Kidney glomerular epithelial cell (primary cell): ENCODE results near the gene AGPAT4.
A peak's percentile ranks its signal among the peaks of the same experiment; 100 is the strongest.
"Not testable (repeated sequence)": the region's sequence is repeated elsewhere in the genome, so short reads cannot be mapped to it uniquely, and the experiment has no call there.

ENCODE experiments used
- DNase-seq: peaks from one replicate; lab custom pipeline; 2025; lab: John Stamatoyannopoulos, UW

Gene AGPAT4

DNA sequence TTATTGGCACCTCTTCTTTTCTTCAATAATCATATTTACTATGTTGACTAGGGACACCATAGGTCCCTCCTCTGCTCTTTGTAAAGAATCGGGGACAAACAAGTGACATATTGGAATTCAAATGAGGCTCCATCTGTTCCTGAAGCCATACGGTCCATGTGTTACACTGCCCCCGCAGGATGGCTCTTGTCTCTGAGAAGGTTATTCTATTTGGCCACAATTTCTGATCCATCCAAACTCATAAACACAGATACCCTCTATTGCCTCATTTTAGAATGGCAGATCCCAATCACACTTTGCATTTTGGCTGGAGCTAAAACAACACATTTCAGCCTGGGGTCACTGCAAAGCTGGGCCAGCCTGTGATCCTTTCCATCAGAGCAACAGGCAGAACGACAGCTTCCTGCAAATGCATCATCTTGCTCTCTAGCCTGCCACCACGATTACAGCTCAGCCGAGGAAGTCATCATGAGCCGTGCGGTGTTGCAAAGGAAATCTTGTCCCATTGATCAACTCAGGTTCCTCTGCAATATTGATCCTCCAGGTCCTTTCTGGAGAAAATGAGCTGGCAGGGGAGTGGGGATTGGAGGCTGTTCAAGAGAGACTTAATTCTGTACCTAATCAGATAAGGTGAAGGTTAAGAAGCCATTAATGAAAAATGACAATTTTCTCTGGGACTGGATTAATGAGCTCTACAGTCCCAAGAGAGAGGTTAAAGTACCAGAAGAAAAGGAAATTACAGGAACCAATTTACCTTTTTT is 73.1 kb downstream of the AGPAT4 start:
- no peak for DNase-seq

DNA sequence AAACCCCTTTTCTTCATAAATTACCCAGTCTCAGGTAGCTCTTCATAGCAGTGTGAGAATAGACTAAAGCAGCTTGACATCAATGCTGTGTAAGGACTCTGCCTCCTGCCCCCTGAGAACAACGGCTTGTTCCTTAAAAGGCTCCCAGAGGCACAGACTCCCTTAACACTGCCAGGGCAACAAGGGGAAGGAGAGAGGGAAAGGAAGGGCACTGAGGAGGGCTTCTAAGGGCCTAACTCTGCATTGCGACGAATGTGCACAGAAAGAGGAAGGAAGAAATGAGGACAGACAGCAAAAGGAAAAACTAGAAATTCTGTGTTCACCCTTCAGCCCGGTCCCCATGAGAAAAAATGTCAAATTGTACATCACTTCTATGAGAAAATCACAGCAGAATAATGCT is 74.0 kb downstream of the AGPAT4 start:
- no peak for DNase-seq

DNA sequence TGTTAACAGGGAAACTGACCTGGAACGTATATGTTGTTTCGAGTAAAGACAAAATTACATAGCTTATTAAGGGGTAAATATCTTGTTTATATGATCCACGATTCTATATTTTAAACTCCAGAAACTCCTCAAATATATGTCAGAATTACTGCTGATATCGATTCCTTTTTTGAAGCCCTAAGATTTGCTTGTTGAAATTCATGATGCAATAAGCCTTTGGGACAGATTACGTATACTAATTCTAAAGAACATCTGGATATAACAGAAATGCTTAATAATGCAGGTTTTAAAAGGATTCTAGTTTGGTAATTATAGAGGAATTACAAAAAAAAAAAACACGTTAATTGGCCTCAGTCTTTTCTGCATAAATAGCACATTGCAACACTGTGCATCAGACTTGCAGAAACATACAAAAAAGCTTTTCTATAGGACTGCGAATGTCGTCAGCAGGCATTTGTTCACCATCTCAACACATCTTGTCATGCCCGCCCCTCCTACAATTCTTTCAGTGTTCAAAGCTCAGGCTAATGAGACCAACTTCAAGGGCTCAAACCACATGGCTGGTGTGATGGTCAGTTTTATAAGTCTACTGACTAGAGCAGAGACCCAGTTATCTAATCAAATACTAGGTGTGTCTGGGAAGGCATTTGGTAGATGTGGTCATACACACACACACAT is 74.9 kb downstream of the AGPAT4 start:
- no peak for DNase-seq

DNA sequence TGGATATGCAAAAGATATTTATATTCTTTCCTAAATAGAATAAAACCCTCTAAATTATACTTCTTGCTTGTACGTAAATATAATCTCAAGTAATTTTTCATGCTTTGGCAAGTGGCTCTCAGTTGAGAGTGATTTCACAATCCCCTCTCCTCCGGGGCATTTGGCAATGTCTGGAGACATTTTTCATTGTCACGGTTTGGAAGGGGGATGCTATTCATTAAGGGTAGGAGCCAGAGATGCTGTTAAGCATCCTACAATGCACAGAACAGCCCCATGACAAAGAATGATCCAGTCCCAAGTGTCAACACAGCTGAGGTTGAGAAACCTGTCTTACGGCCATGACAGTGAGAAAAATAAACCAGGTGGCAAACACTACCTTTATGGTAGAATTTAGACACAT is 75.7 kb downstream of the AGPAT4 start:
- no peak for DNase-seq

DNA sequence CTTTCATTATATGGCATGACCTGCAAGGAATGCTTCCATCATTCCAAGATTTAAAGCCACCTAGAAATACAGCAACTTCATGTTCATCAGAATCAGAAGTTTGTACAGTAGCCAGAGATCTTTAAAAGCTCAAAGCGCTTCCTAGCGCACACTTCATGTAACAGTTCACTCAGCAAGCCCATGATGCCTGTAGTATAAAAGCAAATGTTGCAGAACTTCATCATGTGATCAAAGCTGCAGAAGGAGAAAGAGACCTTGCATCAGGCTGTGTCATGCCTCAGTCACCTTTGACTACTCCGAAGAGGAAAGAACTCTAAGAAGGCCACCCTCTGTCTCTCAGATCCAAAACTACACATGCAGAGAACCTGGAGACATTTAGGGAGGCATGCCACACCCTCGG is 78.5 kb downstream of the AGPAT4 start:
- no peak for DNase-seq

DNA sequence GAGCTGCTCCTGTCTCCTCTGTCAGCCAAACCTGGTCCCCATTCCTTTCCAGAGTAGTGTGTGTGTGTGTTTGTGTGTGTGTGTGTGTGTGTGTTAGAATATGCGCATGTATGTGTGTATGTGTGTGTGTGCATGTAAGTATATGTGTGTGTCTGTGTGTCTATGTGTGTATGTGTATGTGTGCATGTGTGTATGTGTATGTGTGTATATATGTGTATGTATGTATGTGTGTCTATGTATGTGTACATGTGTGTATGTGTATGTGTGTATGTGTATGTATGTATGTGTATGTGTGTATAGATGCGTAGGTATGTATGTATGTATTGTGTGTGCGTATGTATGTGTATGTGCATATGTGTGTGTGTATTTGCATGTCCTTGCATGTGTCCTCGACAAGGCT is 79.5 kb downstream of the AGPAT4 start:
- DNase-seq = no peak

DNA sequence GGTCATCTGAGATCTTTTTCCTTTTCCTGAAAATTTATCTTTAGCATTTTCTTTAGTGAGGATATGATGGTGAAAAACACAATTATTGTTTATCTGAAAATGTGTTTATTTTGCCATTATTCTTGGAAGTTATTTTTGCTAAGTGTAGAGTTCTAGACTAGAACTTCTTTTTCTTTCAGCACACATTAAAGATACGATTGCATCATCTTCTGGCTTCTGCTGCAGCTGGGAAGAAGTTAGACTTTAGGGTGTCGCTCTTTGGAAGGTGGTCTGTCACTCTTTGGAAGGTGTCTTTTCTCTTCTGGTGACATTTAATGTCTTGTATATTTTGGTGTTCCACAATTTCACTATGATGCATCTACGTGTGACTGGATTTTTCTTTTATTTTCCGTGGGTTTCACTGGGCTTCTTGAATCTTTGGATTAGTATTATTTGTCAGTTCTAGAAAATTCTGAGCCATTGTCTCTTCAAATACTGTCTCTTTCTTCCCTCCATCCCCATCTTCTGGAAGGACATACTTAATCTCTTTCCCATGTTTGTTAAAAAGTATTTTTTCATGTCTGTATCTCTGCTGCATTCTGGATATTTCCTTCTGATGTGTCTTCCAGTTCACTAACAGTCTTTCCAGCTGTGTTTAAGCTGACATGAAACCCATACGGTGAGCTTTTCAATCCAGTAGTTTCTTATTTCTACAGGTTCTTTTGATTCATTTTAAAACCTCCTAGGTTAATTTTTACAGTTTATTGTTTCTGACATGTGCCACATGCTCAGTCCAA is 81.0 kb downstream of the AGPAT4 start:
- no peak for DNase-seq

DNA sequence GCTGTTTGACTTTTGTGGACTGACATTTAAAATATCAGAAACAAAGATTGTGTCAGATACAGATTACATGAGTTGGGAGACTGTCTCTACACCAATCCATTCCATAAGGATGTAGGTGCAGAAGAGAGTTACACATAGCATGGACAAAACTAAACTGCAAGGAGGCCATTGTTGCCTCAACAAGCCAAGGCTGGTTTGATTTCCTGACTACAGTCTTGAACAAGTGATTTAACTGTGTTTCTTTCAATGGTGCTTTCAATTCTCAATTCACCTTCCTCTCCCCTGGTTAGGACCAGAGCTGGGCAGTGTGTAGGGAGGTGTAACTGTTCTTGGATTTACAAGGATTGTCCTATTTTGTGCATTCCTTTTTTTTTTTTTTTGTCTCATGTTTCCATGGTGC is 82.2 kb downstream of the AGPAT4 start:
- DNase-seq = no peak

DNA sequence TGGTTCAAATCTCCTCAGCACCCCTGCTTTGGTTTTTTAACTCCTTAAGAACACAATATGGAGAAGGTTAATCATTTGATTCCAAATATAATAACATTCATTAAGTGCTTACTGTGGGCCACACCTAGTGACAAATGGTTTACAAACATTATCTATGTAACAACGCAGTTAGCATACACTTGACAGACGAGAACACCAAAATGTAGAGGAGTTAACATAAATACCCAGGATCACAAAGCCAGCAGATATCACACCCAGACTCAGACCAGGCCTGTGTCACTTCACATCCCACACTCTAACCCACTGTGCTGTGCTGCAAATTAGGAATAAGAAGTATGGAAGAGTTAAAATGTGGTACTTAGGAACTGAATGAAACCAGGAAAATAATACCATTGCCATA is 82.9 kb downstream of the AGPAT4 start:
- no peak for DNase-seq

DNA sequence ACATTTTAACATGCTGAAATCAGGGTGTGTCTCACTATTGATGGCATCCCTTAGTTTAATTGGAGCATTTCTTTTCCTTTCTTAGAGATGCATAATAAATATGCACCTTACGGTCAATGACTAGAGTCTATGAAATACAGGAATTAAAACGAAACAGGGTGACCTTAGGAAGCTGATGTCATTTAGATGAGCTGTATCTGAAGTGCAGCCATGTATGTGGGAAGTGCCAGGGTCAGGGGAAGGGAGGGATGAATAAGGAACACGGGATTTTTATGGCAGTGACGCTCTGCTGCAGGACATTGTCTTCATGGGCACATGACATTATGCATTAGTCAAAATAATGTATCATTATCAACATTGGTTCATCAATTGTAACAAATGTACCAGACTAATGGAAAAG is 84.0 kb downstream of the AGPAT4 start:
- peak; percentile 1 for DNase-seq

DNA sequence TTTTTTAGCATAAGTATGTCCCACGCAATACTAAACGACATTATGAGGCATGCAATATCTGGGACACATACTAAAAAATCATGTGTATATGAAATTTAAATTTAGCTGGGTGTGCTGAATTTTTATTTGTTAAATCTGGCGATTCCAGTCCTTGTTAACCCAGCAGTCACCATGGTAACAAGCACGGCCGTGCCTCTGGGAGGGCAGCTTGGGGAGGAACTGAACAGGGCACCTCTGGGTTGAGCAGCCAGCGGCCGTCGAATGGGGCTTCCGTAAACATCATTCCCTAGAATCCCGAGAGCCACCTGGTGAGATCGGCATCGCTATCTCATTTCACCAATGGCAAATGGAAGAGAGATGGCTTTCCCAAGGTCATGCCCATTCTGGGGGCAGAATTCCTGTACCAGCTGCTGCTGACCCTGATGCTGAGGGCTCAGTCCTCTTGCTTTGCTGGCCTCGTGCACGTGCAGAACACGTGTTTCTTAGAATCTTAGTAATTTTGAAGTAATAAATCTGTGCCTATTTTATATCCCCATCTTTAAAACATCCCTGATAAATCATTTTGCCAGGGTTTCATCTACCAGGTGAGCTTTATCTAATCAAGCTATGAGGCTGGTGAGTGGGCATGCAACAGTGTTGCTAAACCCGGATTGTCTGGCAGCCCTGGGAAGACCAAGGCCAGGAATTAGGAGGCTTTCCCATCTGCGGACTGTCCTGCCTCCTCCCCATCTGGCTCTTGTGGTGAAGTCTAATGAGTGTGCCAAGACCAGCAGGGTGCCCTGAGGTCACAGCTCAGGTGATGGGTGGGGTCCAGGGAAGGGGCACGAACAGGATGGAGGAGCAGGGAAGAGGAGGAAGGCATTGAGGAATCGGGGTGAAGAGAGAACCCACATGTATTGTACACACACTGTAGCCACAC is 85.1 kb downstream of the AGPAT4 start:
- no peak for DNase-seq

DNA sequence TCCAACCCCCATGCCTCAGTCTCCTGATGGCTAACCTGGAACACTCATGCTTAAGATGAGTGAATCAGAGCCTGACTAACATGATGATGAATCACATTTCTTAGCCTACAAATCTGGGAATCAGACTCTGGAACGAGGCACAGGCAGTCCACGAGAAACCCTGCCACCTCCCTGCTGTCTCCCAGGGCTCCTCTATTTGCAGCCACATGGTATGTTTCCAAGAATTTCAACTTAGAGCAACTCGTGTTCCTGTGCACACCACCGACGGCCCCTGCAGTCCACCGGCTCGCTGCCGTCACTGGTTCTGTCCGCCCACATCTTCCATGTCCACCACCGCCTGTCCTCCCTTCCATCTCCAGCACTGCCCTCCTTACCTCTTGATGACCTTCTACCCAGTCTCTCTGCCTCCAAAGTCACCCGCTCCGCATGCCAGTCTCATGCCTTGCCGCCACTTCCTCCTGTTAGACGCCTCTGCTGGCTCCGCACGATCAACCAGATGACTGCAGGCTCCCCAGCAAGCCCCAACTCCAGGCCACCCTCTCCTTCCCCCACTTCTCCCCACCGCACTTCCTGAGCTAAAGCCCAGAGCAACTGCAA is 87.6 kb downstream of the AGPAT4 start:
- peak; percentile 91 for DNase-seq

DNA sequence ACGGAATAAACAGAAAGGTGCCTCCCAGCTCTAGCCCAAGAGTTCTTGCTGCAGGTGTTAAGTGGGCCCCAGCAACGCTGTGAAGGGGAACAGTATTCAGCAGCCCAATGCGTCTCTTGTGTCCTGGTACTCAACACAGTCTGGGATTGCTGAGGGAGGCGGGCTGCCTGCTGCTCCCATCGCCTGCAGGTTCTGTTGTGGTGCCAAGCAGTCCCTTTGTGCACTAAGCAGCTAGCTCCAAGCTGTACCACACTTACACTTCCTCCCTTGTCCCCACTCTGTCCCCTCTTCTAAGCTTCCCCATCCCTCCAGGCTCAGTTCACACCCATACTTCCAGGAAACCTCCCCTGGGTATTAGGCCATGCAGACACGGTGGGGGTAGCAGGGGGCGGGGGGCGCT is 92.7 kb downstream of the AGPAT4 start:
- DNase-seq = no peak

DNA sequence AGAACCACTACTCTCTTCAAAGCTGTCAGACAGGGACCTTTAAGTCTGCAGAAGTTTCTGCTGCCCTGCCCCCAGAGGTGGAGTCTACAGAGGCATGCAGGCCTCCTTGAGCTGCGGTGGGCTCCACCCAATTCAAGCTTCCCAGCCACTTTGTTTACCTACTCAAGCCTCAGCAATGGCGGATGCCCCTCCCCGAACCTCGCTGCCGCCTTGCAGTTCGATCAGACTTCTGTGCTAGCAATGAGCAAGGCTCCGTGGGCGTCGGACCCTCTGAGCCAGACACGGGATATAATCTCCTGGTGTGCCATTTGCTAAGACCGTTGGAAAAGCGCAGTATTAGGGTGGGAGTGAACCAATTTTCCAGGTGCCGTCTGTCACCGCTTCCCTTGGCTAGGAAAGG is 95.7 kb downstream of the AGPAT4 start:
- DNase-seq = not testable (repeated sequence)

DNA sequence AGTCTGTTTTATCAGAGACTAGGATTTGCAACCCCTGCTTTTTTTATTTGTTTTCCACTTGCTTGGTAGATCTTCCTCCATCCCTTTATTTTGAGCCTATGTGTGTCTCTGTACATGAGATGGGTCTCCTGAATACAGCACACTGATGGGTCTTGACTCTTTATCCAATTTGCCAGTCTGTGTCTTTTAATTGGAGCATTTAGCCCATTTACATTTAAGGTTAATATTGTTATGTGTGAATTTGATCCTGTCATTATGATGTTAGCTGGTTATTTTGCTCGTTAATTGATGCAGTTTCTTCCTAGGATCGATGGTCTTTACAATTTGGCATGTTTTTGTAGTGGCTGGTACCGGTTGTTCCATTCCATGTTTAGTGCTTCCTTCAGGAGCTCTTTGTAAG is 97.4 kb downstream of the AGPAT4 start:
- DNase-seq = not testable (repeated sequence)

DNA sequence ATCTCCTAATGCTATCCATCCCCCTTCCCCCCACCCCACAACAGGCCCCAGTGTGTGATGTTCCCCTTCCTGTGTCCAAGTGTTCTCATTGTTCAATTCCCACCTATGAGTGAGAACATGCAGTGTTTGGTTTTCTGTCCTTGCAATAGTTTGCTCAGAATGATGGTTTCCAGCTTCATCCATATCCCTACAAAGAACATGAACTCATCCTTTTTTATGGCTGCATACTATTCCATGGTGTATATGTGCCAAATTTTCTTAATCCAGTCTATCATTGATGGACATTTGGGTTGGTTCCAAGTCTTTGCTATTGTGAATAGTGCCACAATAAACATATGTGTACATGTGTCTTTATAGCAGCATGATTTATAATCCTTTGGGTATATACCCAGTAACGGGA is 101.1 kb downstream of the AGPAT4 start:
- not testable (repeated sequence) for DNase-seq

DNA sequence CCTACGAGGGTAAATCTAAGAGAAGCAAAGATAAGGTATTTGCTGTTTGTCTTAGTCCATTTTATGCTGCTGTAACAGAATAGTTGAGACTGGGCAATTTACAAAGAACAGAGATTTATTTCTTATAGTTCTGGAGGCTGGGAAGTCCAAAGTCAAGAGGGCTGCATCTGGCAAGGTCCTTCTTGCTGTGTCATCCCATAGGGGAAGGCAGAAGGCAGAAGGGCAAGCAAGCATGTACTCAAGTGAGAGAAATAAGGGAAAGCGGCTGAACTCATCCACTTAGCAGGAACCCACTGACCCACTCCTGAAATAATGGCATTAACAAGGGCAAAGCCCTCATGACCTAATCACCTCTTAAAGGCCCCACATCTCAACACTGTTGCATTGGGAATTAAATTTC is 102.7 kb downstream of the AGPAT4 start:
- DNase-seq = no peak

DNA sequence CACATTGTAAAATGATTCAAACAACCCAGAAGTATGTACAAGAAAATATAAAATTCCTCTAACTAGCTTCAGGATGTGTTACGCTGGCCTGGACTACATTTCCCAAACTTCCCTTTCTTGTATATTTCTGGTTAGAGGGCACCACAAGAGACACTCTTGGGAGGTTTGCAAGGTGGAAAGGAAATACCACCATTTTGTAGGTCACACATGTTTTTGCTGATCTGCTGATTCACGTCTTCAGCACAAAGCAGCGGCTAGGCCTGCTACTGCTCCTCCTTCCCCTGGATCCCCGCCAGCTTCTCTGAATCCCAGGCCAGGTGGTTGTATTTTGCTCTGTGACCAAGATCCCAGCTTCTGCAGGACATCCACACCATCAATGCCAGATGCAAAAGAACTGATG is 104.2 kb downstream of the AGPAT4 start:
- DNase-seq = peak; percentile 8

DNA sequence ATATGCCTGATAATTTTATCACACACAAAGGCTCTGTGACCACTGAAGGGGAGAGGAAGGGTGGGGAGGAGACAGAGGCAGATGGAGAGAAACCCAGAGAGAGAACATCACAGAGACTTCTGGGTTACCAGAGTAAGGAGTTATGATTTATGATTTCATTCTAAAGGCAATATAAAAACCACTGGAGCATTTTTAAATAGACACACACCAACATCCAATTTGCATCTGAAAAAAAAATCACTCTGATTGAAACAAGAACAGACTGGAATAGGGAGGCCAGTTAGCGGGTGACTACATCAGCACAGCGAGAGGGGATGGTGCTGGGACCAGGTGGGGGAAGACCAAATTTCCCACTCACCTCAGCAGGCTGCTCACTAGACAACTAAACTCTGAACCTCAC is 104.8 kb downstream of the AGPAT4 start:
- DNase-seq = no peak

DNA sequence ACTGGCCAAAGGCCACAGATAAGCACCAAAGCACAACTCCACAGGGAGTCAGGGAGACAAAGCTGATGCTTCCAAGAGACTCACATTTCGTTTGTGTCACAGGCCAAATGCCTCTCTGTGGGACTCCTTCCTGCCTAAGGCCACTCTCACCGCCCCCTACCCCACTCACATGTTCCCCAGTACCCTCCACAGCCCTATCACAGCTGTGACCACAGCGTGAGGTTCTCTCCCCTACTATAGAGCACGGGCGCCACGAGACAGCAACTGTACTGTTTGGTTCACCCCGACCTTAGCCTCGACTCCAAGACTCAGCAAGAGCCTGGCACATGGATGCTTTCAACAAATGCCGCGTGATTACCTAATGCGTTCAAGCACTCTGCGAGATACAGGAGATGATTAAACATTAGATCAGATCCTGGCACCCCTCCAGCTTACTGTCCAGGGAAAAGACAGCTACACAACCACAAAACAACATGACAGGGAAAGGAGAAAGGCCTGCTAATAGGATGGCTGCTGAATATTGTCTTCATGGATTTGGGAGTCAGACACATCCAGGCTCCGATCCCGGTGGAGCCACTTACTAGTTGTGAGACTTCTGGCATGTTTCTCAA is 105.5 kb downstream of the AGPAT4 start:
- peak; percentile 94 for DNase-seq

DNA sequence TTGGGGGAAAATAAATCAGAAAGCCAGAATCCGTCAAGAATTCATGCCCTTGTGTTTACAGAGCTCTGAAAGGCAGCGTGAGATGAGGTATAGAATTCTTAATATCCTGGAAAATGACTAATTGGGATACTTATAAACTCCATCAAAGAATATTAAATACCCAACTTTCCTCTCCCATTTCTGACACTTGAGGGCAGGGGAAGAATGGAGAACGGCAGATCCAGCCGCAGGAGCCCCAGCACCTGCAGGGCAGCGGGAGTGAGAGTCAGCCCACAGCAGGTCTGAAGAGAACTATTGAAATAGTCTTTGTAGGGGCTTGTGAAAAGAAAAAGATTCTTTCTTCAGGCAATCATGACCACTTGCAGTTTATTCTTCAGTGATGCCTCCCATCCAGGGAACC is 107.2 kb downstream of the AGPAT4 start:
- DNase-seq = no peak
